ENCODE results near the gene AHNAK.
A peak's percentile ranks its signal among the peaks of the same experiment; 100 is the strongest.

AHNAK gene

DNA sequence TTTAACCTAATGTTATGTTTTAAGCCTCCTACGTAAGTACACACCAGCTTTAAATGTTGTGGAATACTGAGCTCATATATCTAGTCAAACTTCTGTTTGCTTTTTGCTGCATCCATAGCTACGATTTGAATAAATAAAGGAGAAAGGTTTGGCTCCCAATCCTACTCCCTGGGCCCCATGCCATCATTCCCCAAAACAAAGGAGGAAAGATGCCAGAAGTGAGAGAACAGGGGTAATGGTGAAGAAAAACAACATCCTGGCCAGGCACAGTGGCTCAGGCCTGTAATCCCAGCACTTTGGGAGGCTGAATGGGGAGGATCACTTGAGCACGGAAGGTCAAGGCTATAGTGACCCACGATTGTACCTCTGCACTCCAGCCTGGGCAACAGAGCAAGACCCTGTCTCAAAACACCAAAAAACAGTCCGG is 101.3 kb downstream of the AHNAK start:
- H3K36me3 ChIP-seq (ENCODE audit: control insufficient read depth, insufficient read depth, low read length) = no peaks in the 10 kb centered on the region
- H3K4ac ChIP-seq (ENCODE audit: low read depth, low read length) = no peak overlapping the region
- no peaks in the 10 kb centered on the region for H3K79me1 ChIP-seq (ENCODE audit: low read length)
- no peaks in the 10 kb centered on the region for H3K4me1 ChIP-seq (ENCODE audit: control insufficient read depth, low read depth, low read length)
- no peak overlapping the region for H2BK120ac ChIP-seq (ENCODE audit: low read depth, low read length)
- H3K9ac ChIP-seq (ENCODE audit: low read length) = no peak overlapping the region
- no peak overlapping the region for H3K23ac ChIP-seq (ENCODE audit: low read length)
- no peaks in the 10 kb centered on the region for H3K79me2 ChIP-seq (ENCODE audit: control insufficient read depth, insufficient read depth, low read length)
- no CpG with 5 or more reads among the region's 5 CpGs for WGBS (ENCODE audit: extremely low coverage, insufficient coverage, low lambda C conversion rate)
- H2AK5ac ChIP-seq (ENCODE audit: low read length) = no peak overlapping the region
- no peak overlapping the region for H3K27ac ChIP-seq (ENCODE audit: low read depth, low read length)
- no peak overlapping the region for H3K4me3 ChIP-seq (ENCODE audit: low read length)
- DNase-seq = no peak
- no peak overlapping the region for H4K8ac ChIP-seq (ENCODE audit: low read depth, low read length)
- H3K4me2 ChIP-seq (ENCODE audit: low read length) = no peak overlapping the region
- no peak overlapping the region for H2BK5ac ChIP-seq (ENCODE audit: low read length)
- no peak overlapping the region for H3K56ac ChIP-seq (ENCODE audit: low read length)
- no peak overlapping the region for H4K5ac ChIP-seq (ENCODE audit: low read length)
- H3K18ac ChIP-seq (ENCODE audit: low read length) = no peak overlapping the region
- H2BK15ac ChIP-seq (replicated peaks; ENCODE audit: low read depth) = no peak overlapping the region
- no peaks in the 10 kb centered on the region for H3K27me3 ChIP-seq (ENCODE audit: insufficient read depth, low read length, poor library complexity)

DNA sequence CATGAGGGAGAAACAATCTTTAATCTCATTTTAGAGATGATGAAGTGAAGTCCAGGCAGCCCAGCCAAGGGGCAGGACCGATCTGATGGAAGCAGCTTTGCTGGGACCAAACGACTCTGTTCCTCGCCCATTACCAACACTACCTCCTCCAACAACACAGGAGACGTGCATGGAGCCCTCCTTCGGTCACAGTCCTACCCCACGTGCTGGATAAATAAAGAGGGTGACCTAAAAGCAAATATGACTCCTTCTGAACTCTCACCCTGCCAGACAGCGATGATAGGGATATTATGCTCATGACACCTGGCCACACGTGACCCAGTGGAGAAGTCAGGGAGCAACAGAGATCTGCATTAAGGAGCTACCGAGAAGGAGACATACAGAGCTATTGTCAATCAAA is 101.8 kb downstream of the AHNAK start:
- no peak overlapping the region for H2BK15ac ChIP-seq (replicated peaks; ENCODE audit: low read depth)
- no peak overlapping the region for H2AK5ac ChIP-seq (ENCODE audit: low read length)

DNA sequence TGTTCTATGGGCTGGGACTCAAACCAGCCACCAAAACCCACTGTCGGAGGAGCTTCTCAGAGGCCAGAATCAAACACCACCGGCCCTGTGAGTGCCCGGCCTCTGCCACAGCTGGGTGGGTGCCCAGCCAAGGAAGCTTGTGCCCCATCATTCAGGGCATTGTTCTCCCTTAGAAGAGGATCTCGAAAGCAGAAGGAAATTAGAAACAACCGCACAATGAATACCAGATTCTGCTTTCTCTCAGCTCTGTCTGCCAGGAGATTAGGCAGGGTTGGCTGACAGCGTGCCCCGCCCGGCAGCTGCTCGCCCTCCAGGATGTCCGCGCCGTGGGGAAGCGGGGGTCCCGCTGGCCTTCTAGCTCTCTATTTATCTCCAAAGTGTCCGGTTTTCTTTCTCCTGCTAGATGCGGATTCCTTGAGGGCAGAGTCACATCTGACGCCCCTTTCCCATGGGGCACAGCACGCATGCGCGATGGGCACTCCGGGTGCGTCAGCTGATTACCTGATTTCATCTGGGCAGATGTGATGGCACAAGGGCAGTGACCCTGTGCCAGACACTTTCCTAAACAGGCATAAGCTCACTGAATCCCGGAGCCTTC is 102.3 kb downstream of the AHNAK start:
- no CpG with 5 or more reads among the region's 23 CpGs for WGBS (ENCODE audit: extremely low coverage, insufficient coverage, low lambda C conversion rate)
- Histone ChIP-seq H3K4me3 (ENCODE audit: low read length) (no peak overlapping the region), H3K27ac (ENCODE audit: low read depth, low read length) (no peak overlapping the region), H3K4ac (ENCODE audit: low read depth, low read length) (no peak overlapping the region), H3K79me2 (ENCODE audit: control insufficient read depth, insufficient read depth, low read length) (no peaks in the 10 kb centered on the region), H3K27me3 (ENCODE audit: insufficient read depth, low read length, poor library complexity) (no peaks in the 10 kb centered on the region), H3K79me1 (ENCODE audit: low read length) (no peaks in the 10 kb centered on the region), H3K23ac (ENCODE audit: low read length) (no peak overlapping the region), H3K18ac (ENCODE audit: low read length) (no peak overlapping the region), H2BK5ac (ENCODE audit: low read length) (no peak overlapping the region), H3K4me1 (ENCODE audit: control insufficient read depth, low read depth, low read length) (peaks cover 3% of the 10 kb centered on the region), H2BK120ac (ENCODE audit: low read depth, low read length) (no peak overlapping the region), H3K36me3 (ENCODE audit: control insufficient read depth, insufficient read depth, low read length) (no peaks in the 10 kb centered on the region), H2AK5ac (ENCODE audit: low read length) (no peak overlapping the region), H3K9ac (ENCODE audit: low read length) (no peak overlapping the region), H3K56ac (ENCODE audit: low read length) (peak overlapping the region; percentile 62), H2BK15ac (replicated peaks; ENCODE audit: low read depth) (no peak overlapping the region), H3K4me2 (ENCODE audit: low read length) (no peak overlapping the region), H4K8ac (ENCODE audit: low read depth, low read length) (no peak overlapping the region), H4K5ac (ENCODE audit: low read length) (no peak overlapping the region)
- peak; percentile 76 for DNase-seq

More for the DNA sequence above, 101.8 kb downstream of the AHNAK start:
- Histone ChIP-seq H4K5ac (ENCODE audit: low read length) (no peak overlapping the region), H4K8ac (ENCODE audit: low read depth, low read length) (no peak overlapping the region), H3K4me3 (ENCODE audit: low read length) (no peak overlapping the region), H3K9ac (ENCODE audit: low read length) (no peak overlapping the region), H3K4me1 (ENCODE audit: control insufficient read depth, low read depth, low read length) (peaks cover 3% of the 10 kb centered on the region), H2BK120ac (ENCODE audit: low read depth, low read length) (no peak overlapping the region), H3K4me2 (ENCODE audit: low read length) (no peak overlapping the region), H3K18ac (ENCODE audit: low read length) (no peak overlapping the region), H3K27ac (ENCODE audit: low read depth, low read length) (no peak overlapping the region), H3K79me2 (ENCODE audit: control insufficient read depth, insufficient read depth, low read length) (no peaks in the 10 kb centered on the region), H3K23ac (ENCODE audit: low read length) (no peak overlapping the region), H3K56ac (ENCODE audit: low read length) (peak overlapping the region; percentile 35), H3K36me3 (ENCODE audit: control insufficient read depth, insufficient read depth, low read length) (no peaks in the 10 kb centered on the region), H3K27me3 (ENCODE audit: insufficient read depth, low read length, poor library complexity) (no peaks in the 10 kb centered on the region), H3K4ac (ENCODE audit: low read depth, low read length) (no peak overlapping the region), H2BK5ac (ENCODE audit: low read length) (no peak overlapping the region), H3K79me1 (ENCODE audit: low read length) (no peaks in the 10 kb centered on the region)
- WGBS (ENCODE audit: extremely low coverage, insufficient coverage, low lambda C conversion rate) = no CpG with 5 or more reads among the region's 9 CpGs
- DNase-seq = no peak

DNA sequence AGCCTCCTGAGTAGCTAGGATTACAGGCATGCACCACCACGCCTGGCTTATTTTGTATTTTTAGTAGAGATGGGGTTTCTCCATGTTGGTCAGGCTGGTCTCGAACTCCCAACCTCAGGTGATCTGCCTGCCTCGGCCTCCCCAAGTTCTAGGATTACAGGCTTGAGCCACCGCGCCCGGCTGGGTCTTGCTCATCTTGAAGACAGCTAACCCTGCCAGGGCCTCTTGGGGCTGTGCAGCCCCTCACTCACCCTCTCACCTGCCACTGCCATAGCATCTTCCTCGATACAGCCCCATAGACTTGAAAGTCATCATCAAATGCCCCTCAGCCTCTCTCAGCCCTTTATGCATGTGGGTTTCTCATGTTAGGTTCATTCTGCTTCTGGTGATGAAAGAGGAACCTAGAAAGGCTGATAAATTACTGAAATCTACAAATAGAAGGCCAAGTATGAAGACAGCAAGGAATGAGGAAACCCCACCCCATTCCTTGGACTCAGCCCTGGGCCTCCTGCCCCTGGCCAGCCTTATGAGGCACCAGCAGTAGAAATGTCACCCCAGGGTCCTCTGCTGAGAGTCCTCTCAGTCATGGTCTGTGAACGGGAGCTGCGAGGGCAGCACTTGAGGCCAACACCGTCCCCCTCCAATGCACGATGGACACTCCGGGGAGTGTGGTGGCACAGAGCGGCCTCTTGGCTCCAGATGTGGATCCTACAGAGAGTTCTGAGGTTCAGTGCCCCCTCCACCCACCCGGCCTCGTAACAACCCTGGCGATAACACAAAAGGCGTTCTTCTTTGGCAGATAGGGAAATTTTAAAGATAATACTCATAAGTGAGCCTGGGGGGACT is 103.0 kb downstream of the AHNAK start:
- Histone ChIP-seq H3K36me3 (ENCODE audit: control insufficient read depth, insufficient read depth, low read length) (no peaks in the 10 kb centered on the region), H3K27ac (ENCODE audit: low read depth, low read length) (no peak overlapping the region), H3K4me1 (ENCODE audit: control insufficient read depth, low read depth, low read length) (peaks cover 3% of the 10 kb centered on the region), H3K4me3 (ENCODE audit: low read length) (no peak overlapping the region), H3K4ac (ENCODE audit: low read depth, low read length) (no peak overlapping the region), H3K9ac (ENCODE audit: low read length) (no peak overlapping the region), H3K23ac (ENCODE audit: low read length) (no peak overlapping the region), H2BK5ac (ENCODE audit: low read length) (no peak overlapping the region), H4K5ac (ENCODE audit: low read length) (no peak overlapping the region), H3K18ac (ENCODE audit: low read length) (no peak overlapping the region), H4K8ac (ENCODE audit: low read depth, low read length) (no peak overlapping the region), H3K79me2 (ENCODE audit: control insufficient read depth, insufficient read depth, low read length) (no peaks in the 10 kb centered on the region), H3K4me2 (ENCODE audit: low read length) (no peak overlapping the region), H2AK5ac (ENCODE audit: low read length) (no peak overlapping the region), H3K79me1 (ENCODE audit: low read length) (no peaks in the 10 kb centered on the region), H2BK15ac (replicated peaks; ENCODE audit: low read depth) (no peak overlapping the region), H2BK120ac (ENCODE audit: low read depth, low read length) (no peak overlapping the region), H3K27me3 (ENCODE audit: insufficient read depth, low read length, poor library complexity) (no peaks in the 10 kb centered on the region), H3K56ac (ENCODE audit: low read length) (peak overlapping the region; percentile 62)
- WGBS (ENCODE audit: extremely low coverage, insufficient coverage, low lambda C conversion rate) = no CpG with 5 or more reads among the region's 17 CpGs
- DNase-seq = no peak

DNA sequence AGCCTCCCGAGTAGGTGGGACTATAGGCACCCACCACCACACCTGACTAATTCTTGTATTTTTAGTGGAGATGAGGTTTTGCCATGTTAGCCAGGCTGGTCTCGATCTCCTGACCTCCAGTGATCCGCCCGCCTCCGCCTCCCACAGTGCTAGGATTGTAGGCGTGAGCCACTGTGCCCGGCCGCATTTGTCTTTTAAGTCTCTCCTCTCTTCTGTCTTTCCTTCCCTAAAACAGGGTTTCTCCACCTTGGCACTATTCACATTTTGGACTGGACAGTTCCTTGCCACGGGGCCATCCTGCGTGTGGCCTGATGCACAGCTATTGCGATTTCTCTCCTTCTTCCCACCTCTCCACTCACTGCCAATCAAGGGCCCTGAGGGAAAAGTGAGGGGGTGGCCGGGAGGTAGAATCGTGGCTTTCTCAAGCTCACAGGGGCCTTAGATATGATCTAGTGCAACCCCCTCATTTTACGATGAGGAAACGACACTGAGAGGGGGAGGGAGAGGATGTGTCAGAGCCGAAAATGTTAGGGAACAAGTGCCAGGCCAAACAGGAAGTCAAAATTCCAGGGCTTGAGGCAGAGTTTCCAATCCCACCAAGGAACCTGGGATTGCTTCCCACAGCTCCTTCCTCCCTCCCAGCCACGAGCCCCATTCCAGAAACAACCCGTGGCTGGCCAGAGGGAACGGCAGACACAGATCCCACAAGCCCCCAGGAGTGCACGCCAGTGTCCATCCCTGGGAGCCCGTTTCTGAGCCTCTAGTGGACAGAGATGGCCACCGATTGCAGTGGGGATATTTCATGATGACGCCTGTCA is 106.6 kb downstream of the AHNAK start:
- H3K79me2 ChIP-seq (ENCODE audit: control insufficient read depth, insufficient read depth, low read length) = no peaks in the 10 kb centered on the region
- H3K27ac ChIP-seq (ENCODE audit: low read depth, low read length) = no peak overlapping the region
- H3K4me1 ChIP-seq (ENCODE audit: control insufficient read depth, low read depth, low read length) = peaks cover 3% of the 10 kb centered on the region
- H3K4me2 ChIP-seq (ENCODE audit: low read length) = no peak overlapping the region
- H3K4me3 ChIP-seq (ENCODE audit: low read length) = no peak overlapping the region
- H3K36me3 ChIP-seq (ENCODE audit: control insufficient read depth, insufficient read depth, low read length) = no peaks in the 10 kb centered on the region
- no peak overlapping the region for H3K9ac ChIP-seq (ENCODE audit: low read length)
- H3K18ac ChIP-seq (ENCODE audit: low read length) = no peak overlapping the region
- H2BK5ac ChIP-seq (ENCODE audit: low read length) = no peak overlapping the region
- no peaks in the 10 kb centered on the region for H3K79me1 ChIP-seq (ENCODE audit: low read length)
- no peak overlapping the region for H2BK120ac ChIP-seq (ENCODE audit: low read depth, low read length)
- no peak overlapping the region for H3K23ac ChIP-seq (ENCODE audit: low read length)
- H4K8ac ChIP-seq (ENCODE audit: low read depth, low read length) = no peak overlapping the region
- no peak overlapping the region for H2AK5ac ChIP-seq (ENCODE audit: low read length)
- H3K27me3 ChIP-seq (ENCODE audit: insufficient read depth, low read length, poor library complexity) = no peaks in the 10 kb centered on the region
- WGBS (ENCODE audit: extremely low coverage, insufficient coverage, low lambda C conversion rate) = no CpG with 5 or more reads among the region's 23 CpGs
- no peak overlapping the region for H4K5ac ChIP-seq (ENCODE audit: low read length)
- no peak overlapping the region for H3K56ac ChIP-seq (ENCODE audit: low read length)
- DNase-seq = no peak
- no peak overlapping the region for H2BK15ac ChIP-seq (replicated peaks; ENCODE audit: low read depth)
- no peak overlapping the region for H3K4ac ChIP-seq (ENCODE audit: low read depth, low read length)
